NCI-H1092 (cell line): Measurements from ENCODE around the gene HTR1D.

Experiments
- DNase-seq: peaks from one replicate; lab custom pipeline; 2025; lab: John Stamatoyannopoulos, UW

The HTR1D gene

GRCh38 chr1:23184212-23184934 is 32.9 kb downstream of the HTR1D start:
- DNase-seq = peak; percentile 37

- no peak for DNase-seq
Observed at GRCh38 chr1:23179862-23180261, 37.4 kb downstream of the HTR1D start.

- no peak for DNase-seq
Observed at GRCh38 chr1:23178950-23179349, 38.4 kb downstream of the HTR1D start.

GRCh38 chr1:23178414-23178813 is 38.9 kb downstream of the HTR1D start:
- DNase-seq = no peak

GRCh38 chr1:23177438-23178380 is 39.6 kb downstream of the HTR1D start:
- peak; percentile 63 for DNase-seq

GRCh38 chr1:23177031-23177430 is 40.3 kb downstream of the HTR1D start:
- no peak for DNase-seq

GRCh38 chr1:23174426-23175110 is 42.7 kb downstream of the HTR1D start:
- DNase-seq = no peak

GRCh38 chr1:23171181-23171755 is 46.0 kb downstream of the HTR1D start:
- no peak for DNase-seq

- DNase-seq = no peak
Observed at GRCh38 chr1:23169727-23170335, 47.5 kb downstream of the HTR1D start.

GRCh38 chr1:23169195-23169575 is 48.1 kb downstream of the HTR1D start:
- no peak for DNase-seq

- peak; percentile 67 for DNase-seq
Observed at GRCh38 chr1:23168445-23169194, 48.7 kb downstream of the HTR1D start, which contains the start of gene LUZP1. LUZP1 (minus strand) TSS chr1:23168856.

- no peak for DNase-seq
Observed at GRCh38 chr1:23168079-23168444, 49.2 kb downstream of the HTR1D start.

- no peak for DNase-seq
Observed at GRCh38 chr1:23167353-23168078, 49.8 kb downstream of the HTR1D start.

GRCh38 chr1:23166854-23167253 is 50.4 kb downstream of the HTR1D start:
- DNase-seq = no peak

GRCh38 chr1:23163395-23163794 is 53.9 kb downstream of the HTR1D start:
- DNase-seq = no peak

GRCh38 chr1:23159963-23160877 is 57.1 kb downstream of the HTR1D start:
- DNase-seq = no peak

GRCh38 chr1:23156940-23157339 is 60.4 kb downstream of the HTR1D start:
- no peak for DNase-seq

- DNase-seq = no peak
Observed at GRCh38 chr1:23152966-23153684, 64.2 kb downstream of the HTR1D start.

GRCh38 chr1:23150742-23151141 is 66.6 kb downstream of the HTR1D start:
- DNase-seq = no peak
